Measurements from ENCODE around the gene BAIAP2L1. TPM values are rescaled to one million over a fixed set of nuclear protein-coding genes. Genes with fewer than 3 reads are reported as not detected.

BAIAP2L1 gene
- total RNA-seq, 1 donor from 2014 or later, result 12.9 TPM

- DNase-seq (ENCODE audit: low spot score) (peak; percentile 71), ATAC-seq (peak; percentile 5)
These were observed 118.9 kb downstream of the BAIAP2L1 start for GRCh38 chr7:98281757-98282606.

- ATAC-seq (peak; percentile 75), DNase-seq (ENCODE audit: low spot score) (peak; percentile 94)
These were observed 119.8 kb downstream of the BAIAP2L1 start, which contains the start of gene BRI3 for GRCh38 chr7:98280791-98281756. BRI3 (plus strand) TSS chr7:98281686; CDS start chr7:98281796, 110 bp downstream.

- DNase-seq (ENCODE audit: low spot score), result no peak
- no peak for ATAC-seq
These were observed 120.6 kb downstream of the BAIAP2L1 start for GRCh38 chr7:98280296-98280695.

- ATAC-seq, result no peak
- DNase-seq (ENCODE audit: low spot score), result no peak
These were observed 122.0 kb downstream of the BAIAP2L1 start for GRCh38 chr7:98278936-98279335.

- ATAC-seq (peak; percentile 1), DNase-seq (ENCODE audit: low spot score) (no peak)
These were observed 122.5 kb downstream of the BAIAP2L1 start for GRCh38 chr7:98278408-98278807.

- DNase-seq (ENCODE audit: low spot score) (no peak), ATAC-seq (peak; percentile 25)
These were observed 124.6 kb downstream of the BAIAP2L1 start for GRCh38 chr7:98276241-98276761.

- DNase-seq (ENCODE audit: low spot score) (no peak), ATAC-seq (no peak)
These were observed 133.6 kb downstream of the BAIAP2L1 start for GRCh38 chr7:98267303-98267702.

- ATAC-seq, result peak; percentile 85
- no peak for DNase-seq (ENCODE audit: low spot score)
These were observed 134.1 kb downstream of the BAIAP2L1 start for GRCh38 chr7:98266840-98267239.

GRCh38 chr7:98265841-98266271 lies 135.0 kb downstream of the BAIAP2L1 start:
- DNase-seq (ENCODE audit: low spot score) (no peak), ATAC-seq (no peak)

GRCh38 chr7:98257701-98258100 lies 143.2 kb downstream of the BAIAP2L1 start:
- no peak for ATAC-seq
- no peak for DNase-seq (ENCODE audit: low spot score)

- no peak for ATAC-seq
- DNase-seq (ENCODE audit: low spot score), result no peak
These were observed 144.5 kb downstream of the BAIAP2L1 start for GRCh38 chr7:98256431-98256830.

GRCh38 chr7:98254951-98255610 lies 145.8 kb downstream of the BAIAP2L1 start:
- no peak for ATAC-seq
- no peak for DNase-seq (ENCODE audit: low spot score)

GRCh38 chr7:98254516-98254915 lies 146.4 kb downstream of the BAIAP2L1 start:
- no peak for DNase-seq (ENCODE audit: low spot score)
- no peak for ATAC-seq

- ATAC-seq, result no peak
- DNase-seq (ENCODE audit: low spot score), result no peak
These were observed 148.3 kb downstream of the BAIAP2L1 start for GRCh38 chr7:98252425-98253054.

GRCh38 chr7:98251601-98252424 lies 149.1 kb downstream of the BAIAP2L1 start, which contains the start of gene TECPR1:
TECPR1 (minus strand) TSS chr7:98252232; CDS start chr7:98246146, 6,086 bp downstream.
- DNase-seq (ENCODE audit: low spot score) (peak; percentile 99), ATAC-seq (peak; percentile 97)

GRCh38 chr7:98251231-98251600 lies 149.7 kb downstream of the BAIAP2L1 start:
- DNase-seq (ENCODE audit: low spot score) (no peak), ATAC-seq (no peak)

GRCh38 chr7:98250789-98251188 lies 150.1 kb downstream of the BAIAP2L1 start:
- DNase-seq (ENCODE audit: low spot score) (no peak), ATAC-seq (no peak)

GRCh38 chr7:98249106-98249505 lies 151.8 kb downstream of the BAIAP2L1 start:
- DNase-seq (ENCODE audit: low spot score) (no peak), ATAC-seq (no peak)

GRCh38 chr7:98248156-98248555 lies 152.7 kb downstream of the BAIAP2L1 start:
- no peak for DNase-seq (ENCODE audit: low spot score)
- no peak for ATAC-seq
